GM23338 (cell line): ENCODE results near the gene HGD. TPM values are rescaled to one million over a fixed set of nuclear protein-coding genes. Genes with fewer than 3 reads are reported as not detected.

Experiments
- ATAC-seq: fragments of 200-7000 bp; cut with Tn5 transposase; 3 replicates; pipeline ENCODE4 v1.9.1; 2020
- DNase-seq: peaks from one replicate; pipeline ENCODE4 v3.0.0-alpha.2; 2015; ENCODE audit warnings: low spot score
- H2AFZ ChIP-seq: fragments of 200-600 bp; sonication (generic); 2 replicates; pipeline ENCODE4 v1.8.0; 2016; ENCODE audit warnings: antibody characterized with exemption, mild to moderate bottlenecking, moderate library complexity
- H3F3A ChIP-seq: fragments of 200-600 bp; sonication (generic); replicated peaks from 2 replicates; pipeline ENCODE4 v1.8.0; 2017; ENCODE audit warnings: antibody characterized with exemption, mixed run types, low read depth
- H3K27ac ChIP-seq: fragments of 200-600 bp; sonication (generic); 2 replicates; pipeline ENCODE4 v1.6.1; 2016; ENCODE audit warnings: low read depth
- H3K27me3 ChIP-seq: fragments of 200-600 bp; sonication (generic); 2 replicates; pipeline ENCODE4 v1.8.0; 2016; ENCODE audit warnings: mild to moderate bottlenecking, mixed run types, moderate library complexity; ENCODE audit not compliant: insufficient read depth
- H3K36me3 ChIP-seq: fragments of 200-600 bp; sonication (generic); 2 replicates; pipeline ENCODE4 v1.8.0; 2016; ENCODE audit warnings: mild to moderate bottlenecking; ENCODE audit not compliant: insufficient read depth
- H3K4me1 ChIP-seq: fragments of 200-600 bp; sonication (generic); 2 replicates; pipeline ENCODE4 v1.8.0; 2016; ENCODE audit warnings: mild to moderate bottlenecking, moderate library complexity; ENCODE audit not compliant: insufficient read depth
- H3K4me2 ChIP-seq: fragments of 200-600 bp; sonication (generic); 2 replicates; pipeline ENCODE4 v1.7.1; 2017; ENCODE audit warnings: mixed run types
- H3K4me3 ChIP-seq: fragments of 200-600 bp; sonication (generic); 2 replicates; pipeline ENCODE4 v1.6.1; 2016; ENCODE audit warnings: mixed run types
- H3K79me2 ChIP-seq: fragments of 200-600 bp; sonication (generic); replicated peaks from 2 replicates; pipeline ENCODE4 v1.8.0; 2017; ENCODE audit warnings: mild to moderate bottlenecking; ENCODE audit not compliant: insufficient read depth
- H3K9me2 ChIP-seq: fragments of 200-600 bp; sonication (generic); 2 replicates; pipeline ENCODE4 v1.8.0; 2017; ENCODE audit not compliant: insufficient read depth
- H4K20me1 ChIP-seq: fragments of 200-600 bp; sonication (generic); replicated peaks from 2 replicates; pipeline ENCODE4 v1.8.0; 2017; ENCODE audit warnings: mild to moderate bottlenecking; ENCODE audit not compliant: insufficient read depth
- H3K27ac Mint-ChIP-seq: 2 replicates; pipeline ENCODE4 v1.8.0; 2020; ENCODE audit warnings: inconsistent platforms, mild to moderate bottlenecking, moderate library complexity, mixed read lengths
- H3K27me3 Mint-ChIP-seq: 3 replicates; pipeline ENCODE4 v1.8.0; 2022; ENCODE audit warnings: low read depth, mild to moderate bottlenecking, moderate library complexity, mixed read lengths, inconsistent platforms; ENCODE audit not compliant: insufficient read depth, poor library complexity
- H3K36me3 Mint-ChIP-seq: 3 replicates; pipeline ENCODE4 v1.8.0; 2021; ENCODE audit warnings: low read depth, mild to moderate bottlenecking, inconsistent platforms, moderate library complexity, mixed read lengths
- H3K4me1 Mint-ChIP-seq: 3 replicates; pipeline ENCODE4 v1.8.0; 2020; ENCODE audit warnings: mild to moderate bottlenecking, inconsistent platforms, mixed read lengths
- H3K4me3 Mint-ChIP-seq: 3 replicates; pipeline ENCODE4 v1.8.0; 2021; ENCODE audit warnings: moderate library complexity, mild to moderate bottlenecking, inconsistent platforms, mixed read lengths
- H3K9me3 Mint-ChIP-seq: 3 replicates; pipeline ENCODE4 v1.8.0; 2020; ENCODE audit warnings: moderate library complexity, mild to moderate bottlenecking, inconsistent platforms, mixed read lengths
- CREB1 ChIP-seq: fragments of 250-450 bp; sonication (Bioruptor Pico); IDR thresholded peaks from 2 replicates; pipeline ENCODE4 v1.5.0; 2020; ENCODE audit warnings: low read depth, mild to moderate bottlenecking, moderate library complexity
- EZH2 ChIP-seq: fragments of 200-600 bp; sonication (generic); IDR thresholded peaks from one replicate; pipeline ENCODE4 v1.8.0; 2017; ENCODE audit warnings: antibody characterized with exemption, mild to moderate bottlenecking, low read depth; ENCODE audit not compliant: unreplicated experiment
- EZH2phosphoT487 ChIP-seq: fragments of 200-600 bp; sonication (generic); IDR thresholded peaks from one replicate; pipeline ENCODE4 v1.8.1; 2018; ENCODE audit warnings: antibody characterized with exemption; ENCODE audit not compliant: unreplicated experiment
- JUNB ChIP-seq: IDR thresholded peaks from one replicate; pipeline ENCODE4 v1.6.1; 2016; ENCODE audit warnings: antibody characterized with exemption; ENCODE audit not compliant: unreplicated experiment
- REST ChIP-seq: IDR thresholded peaks from one replicate; pipeline ENCODE4 v1.6.1; 2018; ENCODE audit warnings: antibody characterized with exemption; ENCODE audit not compliant: unreplicated experiment
- STAT1 ChIP-seq: IDR thresholded peaks from one replicate; pipeline ENCODE4 v1.6.1; 2016; ENCODE audit warnings: antibody characterized with exemption; ENCODE audit not compliant: unreplicated experiment
- ZNF331 ChIP-seq: fragments of 250-450 bp; sonication (Bioruptor Pico); IDR thresholded peaks from 2 replicates; pipeline ENCODE4 v1.5.0; 2020; ENCODE audit warnings: low read depth, mild to moderate bottlenecking, moderate library complexity
- polyA plus RNA-seq: library from polyadenylated mRNA; unstranded; fragments of >200 nt; fragmentation: Nextera tagmentation; extraction: Ambion mirVana; gene quantifications from 2 replicates; pipeline ENCODE4 v1.2.1, GENCODE V29; 2016
- total RNA-seq: library from RNA; depleted of rRNA; stranded (reverse); fragments of >200 nt; shearing (Covaris generic); gene quantifications from 2 replicates; pipeline ENCODE4 v1.2.3, GENCODE V29; 2014
- TF ChIP-seq, protein P1 (sequence below), 2 experiments: fragments of 200-600 bp in 1 of 2; sonication (generic) in 1 of 2; conservative IDR thresholded peaks; 2 replicates each; pipeline versions ENCODE4 v1.5.1 to v1.6.1; 2016 to 2017; ENCODE audit warnings: antibody characterized with exemption in 2 of 2, low read depth in 2 of 2, mild to moderate bottlenecking in 2 of 2, moderate library complexity in 1 of 2

HGD gene
- total and polyA plus RNA-seq, 2 experiments from 2014 or later: not detected

DNA sequence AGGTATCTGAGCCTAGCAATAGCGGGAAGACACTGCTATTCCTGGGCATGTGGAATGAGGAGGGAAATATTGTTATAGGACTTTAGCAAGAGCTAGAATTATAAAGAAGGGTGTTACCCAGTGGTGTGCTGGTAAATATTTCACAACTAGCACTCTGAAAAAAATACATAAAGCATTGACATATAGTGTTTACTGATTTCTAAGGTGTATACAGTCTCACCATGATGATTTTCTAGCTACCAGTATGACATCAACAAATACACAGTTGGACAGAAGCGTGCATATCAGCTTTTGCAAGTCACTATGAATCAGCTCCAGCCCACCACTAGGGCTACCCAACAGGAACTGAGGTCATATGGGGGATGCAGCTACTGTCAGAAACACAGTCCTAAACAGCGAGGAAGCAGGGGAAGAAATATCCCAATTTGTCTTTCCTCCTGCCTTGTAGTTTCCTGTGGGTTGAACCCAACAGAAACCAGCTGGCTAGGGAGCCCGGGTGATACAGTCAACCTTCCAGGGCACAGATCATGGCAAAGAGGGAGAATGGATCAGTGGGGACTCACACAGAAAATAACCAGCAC lies 39.6 kb downstream of the HGD start (continued):
- TF ChIP-seq JUNB (no peak), ZNF331 (CRISPR knock-in tag) (no peak), CREB1 (CRISPR knock-in tag) (no peak), STAT1 (no peak), EZH2phosphoT487 (no peak), EZH2 (no peak)

DNA sequence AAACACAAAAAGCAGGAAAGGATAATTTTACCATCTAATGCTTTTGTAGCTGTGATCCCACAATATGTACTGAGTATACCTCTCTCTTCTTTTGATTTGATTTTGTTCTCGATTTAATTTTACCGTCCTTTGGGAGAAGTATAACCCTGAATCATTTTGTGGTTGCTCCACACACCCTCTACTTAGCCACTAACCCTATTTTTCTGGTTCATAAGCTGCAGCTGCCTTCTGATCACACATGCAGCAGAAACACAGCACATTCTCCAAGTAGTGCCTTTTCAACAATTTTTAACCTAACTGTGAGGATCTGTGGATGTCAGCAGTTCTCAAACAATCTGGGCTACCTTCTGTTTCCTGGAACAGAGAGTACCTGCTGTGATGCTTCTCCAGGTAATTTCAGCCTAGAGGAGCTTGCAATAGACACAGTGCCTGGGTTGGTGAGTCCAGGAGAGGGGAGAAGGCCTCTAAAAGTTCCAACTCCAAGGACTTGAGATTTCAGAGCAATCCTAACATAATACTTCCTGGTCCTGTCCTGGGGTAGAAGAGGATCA lies 40.3 kb downstream of the HGD start:
- Histone ChIP-seq H4K20me1 (no peaks in the 10 kb centered on the region), H3F3A (no peaks in the 10 kb centered on the region), H3K4me1 (no peaks in the 10 kb centered on the region), H3K9me2 (peaks cover 26% of the 10 kb centered on the region), H3K4me2 (no peak overlapping the region), H3K27me3 (no peaks in the 10 kb centered on the region), H2AFZ (no peak overlapping the region), H3K79me2 (no peaks in the 10 kb centered on the region), H3K36me3 (no peaks in the 10 kb centered on the region), H3K27ac (no peak overlapping the region), H3K4me3 (no peak overlapping the region)
- no peak overlapping the region for H3K27ac Mint-ChIP-seq
- peaks cover 7% of the 10 kb centered on the region; the same call in 2 of the 3 replicates for H3K36me3 Mint-ChIP-seq
- peaks cover 8% of the 10 kb centered on the region; the same call in 1 of the 3 replicates for H3K9me3 Mint-ChIP-seq
- TF ChIP-seq, protein P1, sequence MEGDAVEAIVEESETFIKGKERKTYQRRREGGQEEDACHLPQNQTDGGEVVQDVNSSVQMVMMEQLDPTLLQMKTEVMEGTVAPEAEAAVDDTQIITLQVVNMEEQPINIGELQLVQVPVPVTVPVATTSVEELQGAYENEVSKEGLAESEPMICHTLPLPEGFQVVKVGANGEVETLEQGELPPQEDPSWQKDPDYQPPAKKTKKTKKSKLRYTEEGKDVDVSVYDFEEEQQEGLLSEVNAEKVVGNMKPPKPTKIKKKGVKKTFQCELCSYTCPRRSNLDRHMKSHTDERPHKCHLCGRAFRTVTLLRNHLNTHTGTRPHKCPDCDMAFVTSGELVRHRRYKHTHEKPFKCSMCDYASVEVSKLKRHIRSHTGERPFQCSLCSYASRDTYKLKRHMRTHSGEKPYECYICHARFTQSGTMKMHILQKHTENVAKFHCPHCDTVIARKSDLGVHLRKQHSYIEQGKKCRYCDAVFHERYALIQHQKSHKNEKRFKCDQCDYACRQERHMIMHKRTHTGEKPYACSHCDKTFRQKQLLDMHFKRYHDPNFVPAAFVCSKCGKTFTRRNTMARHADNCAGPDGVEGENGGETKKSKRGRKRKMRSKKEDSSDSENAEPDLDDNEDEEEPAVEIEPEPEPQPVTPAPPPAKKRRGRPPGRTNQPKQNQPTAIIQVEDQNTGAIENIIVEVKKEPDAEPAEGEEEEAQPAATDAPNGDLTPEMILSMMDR (conservative IDR thresholded peaks at IDR 0.05; ENCODE audit: low read depth in 2 of 2): no peak
- no peak for TF ChIP-seq ZNF331 (CRISPR knock-in tag)
- no peak for TF ChIP-seq REST
- H3K4me1 Mint-ChIP-seq: peaks cover 15% of the 10 kb centered on the region
- peaks cover 3% of the 10 kb centered on the region for H3K27me3 Mint-ChIP-seq
- ATAC-seq (no peak), DNase-seq (no peak)
- H3K4me3 Mint-ChIP-seq: no peak overlapping the region
